CD14-positive monocyte (primary cell): ENCODE measurements around the gene NSD2. TPM values are rescaled to one million over a fixed set of nuclear protein-coding genes. Genes with fewer than 3 reads are reported as not detected.
A peak's percentile ranks its signal among the peaks of the same experiment; 100 is the strongest.
"Not testable (repeated sequence)": the region's sequence is repeated elsewhere in the genome, so short reads cannot be mapped to it uniquely, and the experiment has no call there.

Experiments
- DNase-seq, 3 donors: peaks; one replicate each; pipeline ENCODE4 v3.0.0-alpha.2; 2011 to 2022
- H2AFZ ChIP-seq: 2 replicates; pipeline ENCODE4 v1.6.0; 2012; ENCODE audit warnings: mild to moderate bottlenecking, low read depth, low read length, inconsistent platforms; ENCODE audit not compliant: insufficient read depth, poor library complexity, severe bottlenecking
- H3K27ac ChIP-seq, 2 donors: 1 replicate in 1 of 2; 2 replicates in 1 of 2; pipeline ENCODE4 v1.5.1; 2012 to 2013; ENCODE audit warnings: low read length in 2 of 2, control low read depth in 1 of 2, inconsistent platforms in 1 of 2, low read depth in 1 of 2, mild to moderate bottlenecking in 1 of 2
- H3K27me3 ChIP-seq, 2 donors: one replicate each; pipeline versions ENCODE4 v1.6.0 to v1.6.1; 2011 to 2013; ENCODE audit warnings: low read length in 2 of 2; ENCODE audit not compliant: control insufficient read depth in 2 of 2, insufficient read depth in 2 of 2
- H3K36me3 ChIP-seq, 2 donors: replicated peaks in 1 of 2; 1 replicate in 1 of 2; 2 replicates in 1 of 2; pipeline versions ENCODE4 v1.5.1 to v1.6.1; 2012 to 2013; ENCODE audit warnings: low read length in 2 of 2, control low read depth in 1 of 2, inconsistent platforms in 1 of 2, mild to moderate bottlenecking in 1 of 2; ENCODE audit not compliant: insufficient read depth in 2 of 2, control insufficient read depth in 1 of 2
- H3K4me1 ChIP-seq, 2 donors: 1 replicate in 1 of 2; 2 replicates in 1 of 2; pipeline versions ENCODE4 v1.5.1 to v1.6.1; 2012 to 2013; ENCODE audit warnings: low read length in 2 of 2, control low read depth in 1 of 2, inconsistent platforms in 1 of 2, mild to moderate bottlenecking in 1 of 2, moderate library complexity in 1 of 2; ENCODE audit not compliant: insufficient read depth in 2 of 2, control insufficient read depth in 1 of 2
- H3K4me2 ChIP-seq: replicated peaks from 2 replicates; pipeline ENCODE3; 2012; ENCODE audit warnings: low read length, moderate library complexity, mild to moderate bottlenecking; ENCODE audit not compliant: poor library complexity, severe bottlenecking; ENCODE audit errors: extremely low read depth
- H3K4me3 ChIP-seq, 3 experiments: fragments of 200-600 bp in 1 of 3; sonication (generic) in 1 of 3; replicated peaks in 1 of 3; 1 replicate in 2 of 3; 2 replicates in 1 of 3; pipeline ENCODE4 v1.5.1; 2011 to 2013; ENCODE audit warnings: low read length in 3 of 3, mild to moderate bottlenecking in 3 of 3, control low read depth in 2 of 3, low read depth in 2 of 3, inconsistent platforms in 1 of 3, moderate library complexity in 1 of 3
- H3K79me2 ChIP-seq: 2 replicates; pipeline ENCODE4 v1.6.0; 2012; ENCODE audit warnings: mild to moderate bottlenecking, control low read depth, inconsistent platforms, low read length, moderate library complexity; ENCODE audit not compliant: insufficient read depth
- H3K9ac ChIP-seq: 2 replicates; pipeline ENCODE4 v1.6.0; 2017; ENCODE audit warnings: low read length, mild to moderate bottlenecking; ENCODE audit not compliant: insufficient read depth, poor library complexity, severe bottlenecking
- H3K9me3 ChIP-seq, 2 donors: replicated peaks in 1 of 2; 1 replicate in 1 of 2; 2 replicates in 1 of 2; pipeline versions ENCODE4 v1.5.1 to v1.6.1; 2012 to 2013; ENCODE audit warnings: low read length in 2 of 2, control low read depth in 1 of 2; ENCODE audit not compliant: control insufficient read depth in 1 of 2, insufficient read depth in 1 of 2
- H4K20me1 ChIP-seq: 2 replicates; pipeline ENCODE4 v1.6.0; 2012; ENCODE audit warnings: mild to moderate bottlenecking, low read length, control low read depth, moderate library complexity; ENCODE audit not compliant: insufficient read depth
- H3K27ac Mint-ChIP-seq, 7 donors: one replicate each; pipeline ENCODE4 v1.8.0; 2020; ENCODE audit warnings: mild to moderate bottlenecking in 7 of 7, mixed read lengths in 7 of 7, moderate library complexity in 6 of 7, inconsistent platforms in 2 of 7
- H3K27me3 Mint-ChIP-seq, 3 donors: one replicate each; pipeline ENCODE4 v1.8.0; 2021 to 2022; ENCODE audit warnings: low read depth in 3 of 3, mild to moderate bottlenecking in 3 of 3, mixed read lengths in 3 of 3, moderate library complexity in 3 of 3, inconsistent platforms in 1 of 3
- H3K36me3 Mint-ChIP-seq, 2 donors: one replicate each; pipeline ENCODE4 v1.8.0; 2020; ENCODE audit warnings: mixed read lengths in 2 of 2, inconsistent platforms in 1 of 2, mild to moderate bottlenecking in 1 of 2
- H3K4me1 Mint-ChIP-seq: one replicate; pipeline ENCODE4 v1.8.0; 2020; ENCODE audit warnings: mild to moderate bottlenecking, mixed read lengths
- H3K4me3 Mint-ChIP-seq, 2 donors: one replicate each; pipeline ENCODE4 v1.8.0; 2020; ENCODE audit warnings: mild to moderate bottlenecking in 2 of 2, mixed read lengths in 2 of 2, moderate library complexity in 1 of 2
- H3K9me3 Mint-ChIP-seq, 7 donors: one replicate each; pipeline ENCODE4 v1.8.0; 2020 to 2022; ENCODE audit warnings: mixed read lengths in 7 of 7, mild to moderate bottlenecking in 6 of 7, moderate library complexity in 6 of 7, inconsistent platforms in 2 of 7
- WGBS: methylation state at CpG from one replicate; pipeline ENCODE4 v1.1.5; 2013; ENCODE audit warnings: missing lambda C conversion rate; ENCODE audit not compliant: insufficient coverage; 5-methylcytosine and 5-hydroxymethylcytosine counted together
- intact Hi-C, 2 donors: fragments of 100-400 bp; cut with micrococcal nuclease; formaldehyde crosslinking; loops; one replicate each; pipeline versions ENCODE4 v1.15.0 to v1.15.1; 2023
- polyA plus RNA-seq, 3 donors: library from polyadenylated mRNA; depleted of rRNA in 1 of 3; unstranded in 2 of 3; stranded (reverse) in 1 of 3; fragments of 300-500 nt in 2 of 3; fragments of >200 nt in 1 of 3; fragmentation: Illumina TruSeq in 2 of 3; gene quantifications; 1 replicate in 2 of 3; 2 replicates in 1 of 3; pipeline ENCODE4 v1.2.3, GENCODE V29; 2012 to 2021
- TF ChIP-seq, protein P1 (sequence below): fragments of 200-600 bp; IDR thresholded peaks from one replicate; pipeline ENCODE4 v1.8.0; 2022; ENCODE audit warnings: antibody characterized with exemption, mild to moderate bottlenecking

Gene NSD2
- polyA plus RNA-seq, 3 donors: 1.9 to 8.7 (median 2.3) TPM

DNA sequence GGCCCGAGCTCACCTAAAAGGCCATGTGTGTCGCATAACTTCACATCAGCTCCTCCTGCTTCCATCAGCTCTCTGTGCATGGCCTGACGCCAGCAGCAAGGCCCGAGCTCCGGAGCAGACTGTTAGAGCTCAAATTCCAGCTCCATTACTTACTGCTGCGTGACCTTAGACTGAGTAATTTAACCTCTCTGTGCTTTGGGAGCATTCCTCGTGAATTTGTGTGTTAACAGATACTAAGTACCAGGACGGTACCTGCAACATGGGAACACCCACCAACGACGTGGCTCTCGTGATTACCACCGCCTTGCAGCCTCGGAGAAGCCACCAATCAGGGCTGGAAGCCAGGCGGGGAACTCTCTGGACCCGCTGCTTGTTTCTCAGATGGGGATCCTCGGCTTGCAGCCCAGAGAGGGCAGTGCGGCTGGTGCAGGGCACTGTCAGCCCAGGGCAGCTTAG is 28.2 kb upstream of the NSD2 start:
- Histone ChIP-seq H3K4me1 (no peaks in the 10 kb centered on the region), H3K9me3 (no peaks in the 10 kb centered on the region), H3K79me2 (peaks cover 8% of the 10 kb centered on the region), H4K20me1 (peaks cover 5% of the 10 kb centered on the region), H2AFZ (no peak overlapping the region), H3K4me2 (no peak overlapping the region), H3K36me3 (peaks cover 65 to 90% of the 10 kb centered on the region in 2 donors), H3K9ac (no peak overlapping the region), H3K27me3 (no peaks in the 10 kb centered on the region), H3K4me3 (no peak overlapping the region), H3K27ac (no peak overlapping the region)
- H3K9me3 Mint-ChIP-seq: peaks cover 0 to 2% (median 0%) of the 10 kb centered on the region in 7 donors
- no peak overlapping the region for H3K4me3 Mint-ChIP-seq
- no peaks in the 10 kb centered on the region for H3K4me1 Mint-ChIP-seq
- H3K36me3 Mint-ChIP-seq: peaks cover 75 to 92% of the 10 kb centered on the region in 2 donors
- intact Hi-C loops: no loop called here
- no peak for DNase-seq
- peaks cover 0 to 2% (median 0%) of the 10 kb centered on the region in 3 donors for H3K27me3 Mint-ChIP-seq
- 96% methylated on average over 17 of the region's 17 CpGs for WGBS
- TF ChIP-seq, protein P1, sequence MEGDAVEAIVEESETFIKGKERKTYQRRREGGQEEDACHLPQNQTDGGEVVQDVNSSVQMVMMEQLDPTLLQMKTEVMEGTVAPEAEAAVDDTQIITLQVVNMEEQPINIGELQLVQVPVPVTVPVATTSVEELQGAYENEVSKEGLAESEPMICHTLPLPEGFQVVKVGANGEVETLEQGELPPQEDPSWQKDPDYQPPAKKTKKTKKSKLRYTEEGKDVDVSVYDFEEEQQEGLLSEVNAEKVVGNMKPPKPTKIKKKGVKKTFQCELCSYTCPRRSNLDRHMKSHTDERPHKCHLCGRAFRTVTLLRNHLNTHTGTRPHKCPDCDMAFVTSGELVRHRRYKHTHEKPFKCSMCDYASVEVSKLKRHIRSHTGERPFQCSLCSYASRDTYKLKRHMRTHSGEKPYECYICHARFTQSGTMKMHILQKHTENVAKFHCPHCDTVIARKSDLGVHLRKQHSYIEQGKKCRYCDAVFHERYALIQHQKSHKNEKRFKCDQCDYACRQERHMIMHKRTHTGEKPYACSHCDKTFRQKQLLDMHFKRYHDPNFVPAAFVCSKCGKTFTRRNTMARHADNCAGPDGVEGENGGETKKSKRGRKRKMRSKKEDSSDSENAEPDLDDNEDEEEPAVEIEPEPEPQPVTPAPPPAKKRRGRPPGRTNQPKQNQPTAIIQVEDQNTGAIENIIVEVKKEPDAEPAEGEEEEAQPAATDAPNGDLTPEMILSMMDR: no peak
- H3K27ac Mint-ChIP-seq: no peak overlapping the region

DNA sequence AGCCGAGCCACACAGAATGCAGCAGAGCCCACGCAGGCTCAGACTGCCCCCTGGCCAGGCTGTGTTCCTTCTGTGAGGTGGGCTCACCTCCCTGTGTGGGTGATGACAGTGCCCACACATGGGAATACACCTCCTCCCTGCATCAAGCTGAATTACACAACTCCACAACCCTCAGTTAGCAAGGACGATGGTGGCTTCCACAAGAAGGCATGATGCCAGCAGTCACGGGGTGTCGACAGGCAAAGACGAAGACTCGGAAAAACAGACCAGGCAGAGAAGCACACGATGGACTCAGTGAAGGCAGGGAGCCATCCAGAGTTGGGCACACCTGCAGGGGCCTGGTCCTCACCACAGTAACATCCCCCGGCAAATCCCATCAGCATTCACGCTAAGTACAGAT is 27.3 kb upstream of the NSD2 start:
- Histone ChIP-seq H3K9ac (no peak overlapping the region), H4K20me1 (peaks cover 5% of the 10 kb centered on the region), H3K4me2 (no peak overlapping the region), H3K79me2 (peaks cover 12% of the 10 kb centered on the region), H3K27me3 (no peaks in the 10 kb centered on the region), H3K27ac (peak overlapping the region in 1 of 2 donors; percentile 26), H3K4me3 (no peak overlapping the region), H2AFZ (no peak overlapping the region), H3K9me3 (no peaks in the 10 kb centered on the region), H3K4me1 (no peaks in the 10 kb centered on the region), H3K36me3 (peaks cover 59 to 85% of the 10 kb centered on the region in 2 donors)
- intact Hi-C loops: no loop called here
- peaks cover 72 to 89% of the 10 kb centered on the region in 2 donors for H3K36me3 Mint-ChIP-seq
- peak overlapping the region in 1 of 7 donors; percentile 11 for H3K27ac Mint-ChIP-seq
- peaks cover 0 to 2% (median 0%) of the 10 kb centered on the region in 3 donors for H3K27me3 Mint-ChIP-seq
- H3K4me3 Mint-ChIP-seq: no peak overlapping the region
- peaks cover 0 to 2% (median 0%) of the 10 kb centered on the region in 7 donors for H3K9me3 Mint-ChIP-seq
- DNase-seq: no peak
- 93% methylated on average over 7 of the region's 10 CpGs for WGBS
- TF ChIP-seq, protein P1: no peak
- H3K4me1 Mint-ChIP-seq: no peaks in the 10 kb centered on the region

DNA sequence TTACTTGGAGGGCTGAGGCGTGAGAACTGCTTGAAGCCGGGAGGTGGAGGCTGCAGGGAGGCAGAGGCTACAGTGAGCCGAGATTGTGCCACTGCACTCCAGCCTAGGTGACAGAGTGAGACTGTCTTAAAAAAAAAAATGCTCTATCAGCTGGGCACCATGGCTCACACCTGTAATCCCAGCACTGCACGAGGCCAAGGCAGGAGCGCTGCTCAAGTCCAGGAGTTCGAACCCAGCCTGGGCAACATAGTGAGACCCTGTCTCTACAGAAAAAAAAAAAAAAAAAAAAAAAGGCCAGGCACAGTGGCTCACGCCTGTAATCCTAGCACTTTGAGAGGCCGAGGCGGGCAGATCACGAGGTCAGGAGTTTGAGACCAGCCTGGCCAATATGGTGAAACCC is 26.6 kb upstream of the NSD2 start:
- H3K27ac ChIP-seq, H4K20me1 ChIP-seq, DNase-seq, H3K4me3 ChIP-seq, H3K27me3 ChIP-seq, H3K4me2 ChIP-seq, H3K4me3 Mint-ChIP-seq, H3K4me1 ChIP-seq, H3K4me1 Mint-ChIP-seq, H3K9ac ChIP-seq, H3K9me3 Mint-ChIP-seq, H2AFZ ChIP-seq, H3K9me3 ChIP-seq, H3K27me3 Mint-ChIP-seq: not testable (repeated sequence)
- H3K36me3 Mint-ChIP-seq: peaks cover 65 to 83% of the 10 kb centered on the region in 2 donors
- H3K27ac Mint-ChIP-seq: peak overlapping the region in 1 of 7 donors; percentile 52
- intact Hi-C loops: loop anchor here in 1 of 2 donors (5.0 kb wide), 1 partner anchor 63 kb away; no protein-coding TSS in a partner anchor
- H3K36me3 ChIP-seq: peaks cover 51 to 80% of the 10 kb centered on the region in 2 donors
- H3K79me2 ChIP-seq: peaks cover 14% of the 10 kb centered on the region
- WGBS: 98% methylated on average over 8 of the region's 10 CpGs
